Measurements from ENCODE around the gene RBBP8. TPM values are rescaled to one million over a fixed set of nuclear protein-coding genes. Genes with fewer than 3 reads are reported as not detected.

RBBP8 gene
- total RNA-seq, 1 experiment from 2014 or later, result 33.3 TPM

DNA sequence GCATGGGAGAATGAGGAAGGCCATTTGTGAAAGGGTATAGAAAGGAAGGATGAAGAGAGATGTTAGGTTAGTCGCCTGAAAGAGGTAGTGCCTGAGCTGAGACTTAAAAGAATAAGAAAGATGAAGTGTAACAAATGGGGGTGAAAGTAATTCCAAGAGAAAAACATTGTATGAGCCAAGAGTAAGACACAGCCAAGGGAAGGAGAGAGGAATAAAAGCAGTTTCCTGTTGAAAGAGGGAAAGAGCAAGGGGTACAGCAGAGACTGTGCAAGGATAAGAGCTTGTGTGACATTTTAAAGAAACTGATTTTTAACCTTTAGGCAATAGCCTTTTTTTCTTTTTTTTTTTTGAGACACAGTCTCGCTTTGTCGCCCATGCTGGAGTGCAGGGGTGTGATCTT is 4.8 kb upstream of the RBBP8 start:
- POLR2A ChIA-PET, result interaction anchor here (0.6 kb wide), 1 partner anchor 13 kb away, joined by 3 read pairs; no protein-coding TSS in a partner anchor
- no peak for ATAC-seq
- CTCF ChIA-PET, result interaction anchor here (1.6 to 2.5 kb wide), 3 partner anchors 14 to 129 kb away, joined by 7 to 8 read pairs (median 7); no protein-coding TSS in a partner anchor
- H3K4me1 Mint-ChIP-seq, result peaks cover 18% of the 10 kb centered on the region
- no peaks in the 10 kb centered on the region for H3K36me3 Mint-ChIP-seq
- peaks cover 6% of the 10 kb centered on the region; the same call in 1 of the 2 replicates for H3K27me3 Mint-ChIP-seq (ENCODE audit: low read depth)
- DNase-seq (ENCODE audit: low spot score), result no peak
- no peak overlapping the region for H3K4me3 Mint-ChIP-seq
- H3K27ac Mint-ChIP-seq, result no peak overlapping the region
- TF ChIP-seq CBFB (CRISPR knock-in tag; IDR thresholded peaks at IDR 0.05; ENCODE audit: low read depth), result no peak
- TF ChIP-seq, protein P1, sequence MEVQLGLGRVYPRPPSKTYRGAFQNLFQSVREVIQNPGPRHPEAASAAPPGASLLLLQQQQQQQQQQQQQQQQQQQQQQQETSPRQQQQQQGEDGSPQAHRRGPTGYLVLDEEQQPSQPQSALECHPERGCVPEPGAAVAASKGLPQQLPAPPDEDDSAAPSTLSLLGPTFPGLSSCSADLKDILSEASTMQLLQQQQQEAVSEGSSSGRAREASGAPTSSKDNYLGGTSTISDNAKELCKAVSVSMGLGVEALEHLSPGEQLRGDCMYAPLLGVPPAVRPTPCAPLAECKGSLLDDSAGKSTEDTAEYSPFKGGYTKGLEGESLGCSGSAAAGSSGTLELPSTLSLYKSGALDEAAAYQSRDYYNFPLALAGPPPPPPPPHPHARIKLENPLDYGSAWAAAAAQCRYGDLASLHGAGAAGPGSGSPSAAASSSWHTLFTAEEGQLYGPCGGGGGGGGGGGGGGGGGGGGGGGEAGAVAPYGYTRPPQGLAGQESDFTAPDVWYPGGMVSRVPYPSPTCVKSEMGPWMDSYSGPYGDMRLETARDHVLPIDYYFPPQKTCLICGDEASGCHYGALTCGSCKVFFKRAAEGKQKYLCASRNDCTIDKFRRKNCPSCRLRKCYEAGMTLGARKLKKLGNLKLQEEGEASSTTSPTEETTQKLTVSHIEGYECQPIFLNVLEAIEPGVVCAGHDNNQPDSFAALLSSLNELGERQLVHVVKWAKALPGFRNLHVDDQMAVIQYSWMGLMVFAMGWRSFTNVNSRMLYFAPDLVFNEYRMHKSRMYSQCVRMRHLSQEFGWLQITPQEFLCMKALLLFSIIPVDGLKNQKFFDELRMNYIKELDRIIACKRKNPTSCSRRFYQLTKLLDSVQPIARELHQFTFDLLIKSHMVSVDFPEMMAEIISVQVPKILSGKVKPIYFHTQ (CRISPR knock-in tag; IDR thresholded peaks at IDR 0.05), result no peak
- TF ChIP-seq NR1H2 (CRISPR knock-in tag; IDR thresholded peaks at IDR 0.05), result no peak
- TF ChIP-seq NFATC4 (CRISPR knock-in tag; IDR thresholded peaks at IDR 0.05), result no peak
- no peak for TF ChIP-seq ESRRA (CRISPR knock-in tag; IDR thresholded peaks at IDR 0.05; ENCODE audit: borderline replicate concordance)
- TF ChIP-seq MXD4 (CRISPR knock-in tag; IDR thresholded peaks at IDR 0.05; ENCODE audit: borderline replicate concordance), result no peak
- no peaks in the 10 kb centered on the region for H3K9me3 Mint-ChIP-seq

DNA sequence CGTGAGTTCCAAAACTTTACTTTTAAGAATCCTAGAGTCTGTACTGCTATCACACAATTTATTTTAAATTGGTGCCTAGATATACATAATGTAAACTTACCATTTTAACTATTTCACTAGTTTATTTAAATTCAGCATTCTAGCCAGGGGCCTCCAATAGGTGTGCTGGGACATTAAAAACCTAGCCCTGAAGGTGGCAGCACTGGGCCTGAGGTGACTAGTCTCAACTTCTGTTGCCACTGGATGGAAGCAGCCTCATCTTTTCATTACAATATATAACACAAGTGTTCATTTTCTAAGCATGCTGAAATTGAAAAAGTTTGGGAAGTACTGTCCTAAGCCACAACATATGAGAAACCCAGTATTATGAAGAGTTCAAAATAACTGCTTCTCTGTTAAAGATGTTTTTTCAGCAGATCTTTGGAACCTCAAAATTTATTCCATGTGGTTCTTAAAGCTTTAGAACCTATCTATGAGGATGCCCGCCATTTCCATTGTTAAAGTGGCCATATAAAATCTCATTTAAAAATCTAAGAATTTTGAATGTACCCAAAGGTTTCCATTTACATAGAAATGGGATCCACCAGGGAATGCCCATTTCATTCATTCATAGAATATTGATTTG is 2.9 kb upstream of the RBBP8 start:
- ATAC-seq (peak; percentile 43), DNase-seq (ENCODE audit: low spot score) (peak; percentile 89)
- ChIA-PET POLR2A (no interaction called here), CTCF (interaction anchor here (0.6 to 2.5 kb wide), 13 partner anchors 9 to 329 kb away, joined by 3 to 12 read pairs (median 4); no protein-coding TSS in a partner anchor)
- H3K9me3 Mint-ChIP-seq, result no peaks in the 10 kb centered on the region
- TF ChIP-seq TCF7 (CRISPR knock-in tag; IDR thresholded peaks at IDR 0.05; ENCODE audit: low read depth) (no peak), PRRX2 (CRISPR knock-in tag; IDR thresholded peaks at IDR 0.05) (no peak), ELF4 (CRISPR knock-in tag; IDR thresholded peaks at IDR 0.05; ENCODE audit: low read depth) (no peak), ZNF263 (CRISPR knock-in tag; IDR thresholded peaks at IDR 0.05; ENCODE audit: low read depth) (no peak), EMX1 (CRISPR knock-in tag; IDR thresholded peaks at IDR 0.05) (no peak), CREB1 (CRISPR knock-in tag; IDR thresholded peaks at IDR 0.05) (no peak)
- TF ChIP-seq, protein P2, sequence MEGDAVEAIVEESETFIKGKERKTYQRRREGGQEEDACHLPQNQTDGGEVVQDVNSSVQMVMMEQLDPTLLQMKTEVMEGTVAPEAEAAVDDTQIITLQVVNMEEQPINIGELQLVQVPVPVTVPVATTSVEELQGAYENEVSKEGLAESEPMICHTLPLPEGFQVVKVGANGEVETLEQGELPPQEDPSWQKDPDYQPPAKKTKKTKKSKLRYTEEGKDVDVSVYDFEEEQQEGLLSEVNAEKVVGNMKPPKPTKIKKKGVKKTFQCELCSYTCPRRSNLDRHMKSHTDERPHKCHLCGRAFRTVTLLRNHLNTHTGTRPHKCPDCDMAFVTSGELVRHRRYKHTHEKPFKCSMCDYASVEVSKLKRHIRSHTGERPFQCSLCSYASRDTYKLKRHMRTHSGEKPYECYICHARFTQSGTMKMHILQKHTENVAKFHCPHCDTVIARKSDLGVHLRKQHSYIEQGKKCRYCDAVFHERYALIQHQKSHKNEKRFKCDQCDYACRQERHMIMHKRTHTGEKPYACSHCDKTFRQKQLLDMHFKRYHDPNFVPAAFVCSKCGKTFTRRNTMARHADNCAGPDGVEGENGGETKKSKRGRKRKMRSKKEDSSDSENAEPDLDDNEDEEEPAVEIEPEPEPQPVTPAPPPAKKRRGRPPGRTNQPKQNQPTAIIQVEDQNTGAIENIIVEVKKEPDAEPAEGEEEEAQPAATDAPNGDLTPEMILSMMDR (IDR thresholded peaks at IDR 0.05), result peak; percentile 62; the same call in 1 of the 2 replicates
- peaks cover 26% of the 10 kb centered on the region for H3K4me1 Mint-ChIP-seq
- H3K36me3 Mint-ChIP-seq, result no peaks in the 10 kb centered on the region
- no peak overlapping the region for H3K4me3 Mint-ChIP-seq
- peaks cover 6% of the 10 kb centered on the region; the same call in 1 of the 2 replicates for H3K27me3 Mint-ChIP-seq (ENCODE audit: low read depth)
- no peak overlapping the region for H3K27ac Mint-ChIP-seq

DNA sequence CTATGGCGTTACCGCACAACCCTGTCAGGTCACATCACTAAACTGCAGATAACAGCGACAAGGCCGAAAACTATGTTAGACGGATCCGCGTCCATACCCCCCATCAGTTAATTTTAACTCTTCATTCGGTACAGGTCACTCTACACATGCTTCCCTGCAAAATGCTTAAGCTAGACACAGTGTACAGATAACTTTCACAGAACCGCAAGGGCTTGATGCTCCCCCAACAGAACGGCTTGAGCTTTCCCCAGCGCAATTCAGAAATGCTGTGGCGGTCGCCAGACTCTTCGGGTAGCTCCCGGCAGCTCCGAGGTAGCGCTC is 283 bp upstream of the RBBP8 start:
- ChIA-PET CTCF (interaction anchor here (1.1 to 1.9 kb wide), 5 partner anchors 10 to 135 kb away, joined by 5 to 6 read pairs (median 5); no protein-coding TSS in a partner anchor), POLR2A (interaction anchor here (0.6 to 1.5 kb wide), 4 partner anchors 8 to 25 kb away, joined by 4 to 7 read pairs (median 4); no protein-coding TSS in a partner anchor)
- peaks cover 6% of the 10 kb centered on the region; the same call in 1 of the 2 replicates for H3K27me3 Mint-ChIP-seq (ENCODE audit: low read depth)
- TF ChIP-seq, protein P3, sequence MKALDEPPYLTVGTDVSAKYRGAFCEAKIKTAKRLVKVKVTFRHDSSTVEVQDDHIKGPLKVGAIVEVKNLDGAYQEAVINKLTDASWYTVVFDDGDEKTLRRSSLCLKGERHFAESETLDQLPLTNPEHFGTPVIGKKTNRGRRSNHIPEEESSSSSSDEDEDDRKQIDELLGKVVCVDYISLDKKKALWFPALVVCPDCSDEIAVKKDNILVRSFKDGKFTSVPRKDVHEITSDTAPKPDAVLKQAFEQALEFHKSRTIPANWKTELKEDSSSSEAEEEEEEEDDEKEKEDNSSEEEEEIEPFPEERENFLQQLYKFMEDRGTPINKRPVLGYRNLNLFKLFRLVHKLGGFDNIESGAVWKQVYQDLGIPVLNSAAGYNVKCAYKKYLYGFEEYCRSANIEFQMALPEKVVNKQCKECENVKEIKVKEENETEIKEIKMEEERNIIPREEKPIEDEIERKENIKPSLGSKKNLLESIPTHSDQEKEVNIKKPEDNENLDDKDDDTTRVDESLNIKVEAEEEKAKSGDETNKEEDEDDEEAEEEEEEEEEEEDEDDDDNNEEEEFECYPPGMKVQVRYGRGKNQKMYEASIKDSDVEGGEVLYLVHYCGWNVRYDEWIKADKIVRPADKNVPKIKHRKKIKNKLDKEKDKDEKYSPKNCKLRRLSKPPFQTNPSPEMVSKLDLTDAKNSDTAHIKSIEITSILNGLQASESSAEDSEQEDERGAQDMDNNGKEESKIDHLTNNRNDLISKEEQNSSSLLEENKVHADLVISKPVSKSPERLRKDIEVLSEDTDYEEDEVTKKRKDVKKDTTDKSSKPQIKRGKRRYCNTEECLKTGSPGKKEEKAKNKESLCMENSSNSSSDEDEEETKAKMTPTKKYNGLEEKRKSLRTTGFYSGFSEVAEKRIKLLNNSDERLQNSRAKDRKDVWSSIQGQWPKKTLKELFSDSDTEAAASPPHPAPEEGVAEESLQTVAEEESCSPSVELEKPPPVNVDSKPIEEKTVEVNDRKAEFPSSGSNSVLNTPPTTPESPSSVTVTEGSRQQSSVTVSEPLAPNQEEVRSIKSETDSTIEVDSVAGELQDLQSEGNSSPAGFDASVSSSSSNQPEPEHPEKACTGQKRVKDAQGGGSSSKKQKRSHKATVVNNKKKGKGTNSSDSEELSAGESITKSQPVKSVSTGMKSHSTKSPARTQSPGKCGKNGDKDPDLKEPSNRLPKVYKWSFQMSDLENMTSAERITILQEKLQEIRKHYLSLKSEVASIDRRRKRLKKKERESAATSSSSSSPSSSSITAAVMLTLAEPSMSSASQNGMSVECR (CRISPR knock-in tag; IDR thresholded peaks at IDR 0.05; ENCODE audit: borderline replicate concordance), result 0 out of 2 replicates have a peak, but pooled peaks have one; percentile 14
- TF ChIP-seq, protein P4, sequence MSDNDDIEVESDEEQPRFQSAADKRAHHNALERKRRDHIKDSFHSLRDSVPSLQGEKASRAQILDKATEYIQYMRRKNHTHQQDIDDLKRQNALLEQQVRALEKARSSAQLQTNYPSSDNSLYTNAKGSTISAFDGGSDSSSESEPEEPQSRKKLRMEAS (CRISPR knock-in tag; IDR thresholded peaks at IDR 0.05), result 0 out of 2 replicates have a peak, but pooled peaks have one; percentile 52
- 0 out of 2 replicates have a peak, but pooled peaks have one; percentile 11 for TF ChIP-seq CBFB (CRISPR knock-in tag; IDR thresholded peaks at IDR 0.05; ENCODE audit: low read depth)
- TF ChIP-seq, protein P5, sequence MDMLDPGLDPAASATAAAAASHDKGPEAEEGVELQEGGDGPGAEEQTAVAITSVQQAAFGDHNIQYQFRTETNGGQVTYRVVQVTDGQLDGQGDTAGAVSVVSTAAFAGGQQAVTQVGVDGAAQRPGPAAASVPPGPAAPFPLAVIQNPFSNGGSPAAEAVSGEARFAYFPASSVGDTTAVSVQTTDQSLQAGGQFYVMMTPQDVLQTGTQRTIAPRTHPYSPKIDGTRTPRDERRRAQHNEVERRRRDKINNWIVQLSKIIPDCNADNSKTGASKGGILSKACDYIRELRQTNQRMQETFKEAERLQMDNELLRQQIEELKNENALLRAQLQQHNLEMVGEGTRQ (CRISPR knock-in tag; IDR thresholded peaks at IDR 0.05), result no peak
- no peak for TF ChIP-seq ZNF423 (CRISPR knock-in tag; IDR thresholded peaks at IDR 0.05)
- TF ChIP-seq NFE2L1 (CRISPR knock-in tag; IDR thresholded peaks at IDR 0.05), result no peak
- TF ChIP-seq ETV6 (CRISPR knock-in tag; IDR thresholded peaks at IDR 0.05), result peak; percentile 65; the same call in 1 of the 2 replicates
- H3K9me3 Mint-ChIP-seq, result no peaks in the 10 kb centered on the region
- H3K36me3 Mint-ChIP-seq, result peaks cover 8% of the 10 kb centered on the region
- ATAC-seq (peak; percentile 4), DNase-seq (ENCODE audit: low spot score) (no peak)
- peaks cover 28% of the 10 kb centered on the region for H3K4me1 Mint-ChIP-seq
- peak overlapping the region; percentile 79 for H3K4me3 Mint-ChIP-seq
- peak overlapping the region; percentile 40 for H3K27ac Mint-ChIP-seq
